Stomach (tissue), 9 donors: ENCODE measurements around the gene COBL. TPM values are rescaled to one million over a fixed set of nuclear protein-coding genes. Genes with fewer than 3 reads are reported as not detected.

Experiments
- DNase-seq, 2 donors: peaks; one replicate each; pipeline versions ENCODE4 v3.0.0 to v3.0.0-alpha.2; 2013 to 2019
- H3K27ac ChIP-seq, 5 donors: fragments of 200-600 bp in 4 of 5; sonication (generic) in 4 of 5; one replicate each; pipeline ENCODE4 v1.5.1; 2013 to 2019; ENCODE audit warnings: mild to moderate bottlenecking in 1 of 5, moderate library complexity in 1 of 5
- H3K27me3 ChIP-seq, 3 donors: fragments of 200-600 bp; sonication (generic); one replicate each; pipeline ENCODE4 v1.5.1; 2017 to 2019; ENCODE audit warnings: mixed run types in 1 of 3
- H3K36me3 ChIP-seq, 4 donors: fragments of 200-600 bp; sonication (generic); 1 replicate in 3 of 4; 2 replicates in 1 of 4; pipeline ENCODE4 v1.5.1; 2016 to 2019
- H3K4me1 ChIP-seq, 4 donors: fragments of 200-600 bp; sonication (generic); one replicate each; pipeline ENCODE4 v1.5.1; 2016 to 2019
- H3K4me3 ChIP-seq, 4 donors: fragments of 200-600 bp; sonication (generic) in 3 of 4; one replicate each; pipeline ENCODE4 v1.5.1; 2016 to 2019; ENCODE audit warnings: mild to moderate bottlenecking in 1 of 4
- H3K9me3 ChIP-seq, 4 donors: fragments of 200-600 bp; sonication (generic); one replicate each; pipeline ENCODE4 v1.5.1; 2016 to 2019
- CTCF ChIP-seq, 7 experiments: fragments of 450-650 bp in 4 of 7; fragments of 200-600 bp in 3 of 7; sonication (generic) in 3 of 7; IDR thresholded peaks; one replicate each; pipeline ENCODE4 v1.5.1; 2016 to 2019; ENCODE audit warnings: antibody characterized with exemption in 7 of 7, control low read depth in 2 of 7, mild to moderate bottlenecking in 1 of 7
- EP300 ChIP-seq: sonication (generic); formaldehyde crosslinking; IDR thresholded peaks from one replicate; pipeline ENCODE4 v1.6.1; 2017; ENCODE audit warnings: antibody characterized with exemption
- POLR2A ChIP-seq, 4 donors: fragments of 450-650 bp; IDR thresholded peaks; one replicate each; pipeline ENCODE4 v1.6.1; 2016; ENCODE audit warnings: antibody characterized with exemption in 4 of 4, control low read depth in 2 of 4, mild to moderate bottlenecking in 1 of 4, moderate library complexity in 1 of 4
- POLR2AphosphoS5 ChIP-seq, 3 donors: sonication (generic); formaldehyde crosslinking; IDR thresholded peaks; one replicate each; pipeline ENCODE4 v1.6.1; 2016; ENCODE audit warnings: antibody characterized with exemption in 3 of 3
- WGBS, 5 donors: extraction: QIAGEN DNeasy Blood & Tissue Kit in 3 of 5; methylation state at CpG; one replicate each; pipeline versions ENCODE4 v1.1.5 to v1.1.7; 2013 to 2018; 5-methylcytosine and 5-hydroxymethylcytosine counted together
- intact Hi-C: fragments of 100-400 bp; cut with DNase I; formaldehyde crosslinking; loops from one replicate; pipeline ENCODE4 v1.15.1; 2023; ENCODE audit warnings: low total_unique reads
- polyA plus RNA-seq, 3 donors: library from polyadenylated mRNA; stranded (reverse); fragments of 200-250 nt; gene quantifications; one replicate each; pipeline ENCODE4 v1.2.3, GENCODE V29; 2013
- total RNA-seq, 5 donors: library from RNA; depleted of rRNA; stranded (reverse); fragments of >200 nt; gene quantifications; one replicate each; pipeline versions ENCODE4 v1.1.0 to v1.2.3, GENCODE V29; 2014 to 2016
- donor health status: healthy with polysubstance abuse.
- donor health status: Bipolar disorder and iron deficiency.
- donor health status: healthy.

Gene COBL
- total and polyA plus RNA-seq, 8 donors = 4.9 to 79.9 (median 16.0) TPM

- peaks cover under 1 to 29% (median 14%) of the 10 kb centered on the region in 4 donors for H3K4me1 ChIP-seq
- WGBS, 5 donors = 91 to 95% (median 93%) methylated on average over 23 to 30 of the region's 30 CpGs
Observed at GRCh38 chr7:51300762-51301674, 15.6 kb downstream of the COBL start.

GRCh38 chr7:51299391-51300133 is 17.0 kb downstream of the COBL start:
- Histone ChIP-seq H3K4me1 (peaks cover 4 to 35% (median 18%) of the 10 kb centered on the region in 4 donors), H3K36me3 (no peaks in the 10 kb centered on the region), H3K27me3 (no peaks in the 10 kb centered on the region), H3K9me3 (no peaks in the 10 kb centered on the region), H3K4me3 (no peak overlapping the region), H3K27ac (no peak overlapping the region)
- intact Hi-C loops = no loop called here
- WGBS, 5 donors = 96 to 99% (median 97%) methylated on average over 5 of the region's 5 CpGs
- TF ChIP-seq EP300 = no peak
- no peak for TF ChIP-seq POLR2A (IDR thresholded peaks at IDR 0.05)
- no peak for TF ChIP-seq POLR2AphosphoS5 (IDR thresholded peaks at IDR 0.05)
- TF ChIP-seq CTCF (IDR thresholded peaks at IDR 0.05) = no peak
- DNase-seq = no peak

More at GRCh38 chr7:51300762-51301674, 15.6 kb downstream of the COBL start:
- H3K36me3 ChIP-seq = no peaks in the 10 kb centered on the region
- intact Hi-C loops = no loop called here
- no peaks in the 10 kb centered on the region for H3K9me3 ChIP-seq
- H3K27ac ChIP-seq = no peak overlapping the region
- no peaks in the 10 kb centered on the region for H3K27me3 ChIP-seq
- H3K4me3 ChIP-seq = no peak overlapping the region
- TF ChIP-seq EP300 = no peak
- no peak for TF ChIP-seq POLR2AphosphoS5 (IDR thresholded peaks at IDR 0.05)
- no peak for TF ChIP-seq CTCF (IDR thresholded peaks at IDR 0.05)
- no peak for TF ChIP-seq POLR2A (IDR thresholded peaks at IDR 0.05)
- no peak for DNase-seq

- WGBS, 5 donors = 87 to 93% (median 91%) methylated on average over 5 of the region's 5 CpGs
- peaks cover 4 to 35% (median 18%) of the 10 kb centered on the region in 4 donors for H3K4me1 ChIP-seq
- no peak for DNase-seq
- no peaks in the 10 kb centered on the region for H3K36me3 ChIP-seq
- H3K27ac ChIP-seq = no peak overlapping the region
- H3K9me3 ChIP-seq = no peaks in the 10 kb centered on the region
- H3K27me3 ChIP-seq = no peaks in the 10 kb centered on the region
- intact Hi-C loops = no loop called here
- no peak overlapping the region for H3K4me3 ChIP-seq
- TF ChIP-seq EP300 (no peak), CTCF (IDR thresholded peaks at IDR 0.05) (no peak), POLR2A (IDR thresholded peaks at IDR 0.05) (no peak), POLR2AphosphoS5 (IDR thresholded peaks at IDR 0.05) (no peak)
Observed at GRCh38 chr7:51298912-51299311, 17.7 kb downstream of the COBL start.

GRCh38 chr7:51297986-51298385 is 18.6 kb downstream of the COBL start:
- Histone ChIP-seq H3K27me3 (no peaks in the 10 kb centered on the region), H3K9me3 (no peaks in the 10 kb centered on the region), H3K27ac (no peak overlapping the region), H3K36me3 (no peaks in the 10 kb centered on the region), H3K4me1 (peaks cover 4 to 29% (median 11%) of the 10 kb centered on the region in 4 donors), H3K4me3 (no peak overlapping the region)
- intact Hi-C loops = no loop called here
- 88 to 96% (median 91%) methylated on average over 3 of the region's 3 CpGs for WGBS, 5 donors
- TF ChIP-seq CTCF (IDR thresholded peaks at IDR 0.05) (no peak), POLR2A (IDR thresholded peaks at IDR 0.05) (no peak), EP300 (no peak), POLR2AphosphoS5 (IDR thresholded peaks at IDR 0.05) (no peak)
- no peak for DNase-seq
